Measurements from ENCODE around the gene NHERF2.
A peak's percentile ranks its signal among the peaks of the same experiment; 100 is the strongest.

Gene NHERF2

GRCh38 chr16:1991135-1991551 lies 35.6 kb upstream of the NHERF2 start:
- DNase-seq = no peak

- DNase-seq = no peak
Observed at GRCh38 chr16:1991588-1991947, 35.1 kb upstream of the NHERF2 start.

GRCh38 chr16:1991948-1992703 lies 34.6 kb upstream of the NHERF2 start:
- DNase-seq = peak; percentile 31 to 94

GRCh38 chr16:1992704-1993317 lies 33.9 kb upstream of the NHERF2 start:
- no peak for DNase-seq

- DNase-seq = no peak
Observed at GRCh38 chr16:1993731-1994131, 33.0 kb upstream of the NHERF2 start.

- DNase-seq = no peak
Observed at GRCh38 chr16:1997494-1998359, 29.0 kb upstream of the NHERF2 start.

GRCh38 chr16:1998360-1998835 lies 28.3 kb upstream of the NHERF2 start:
- no peak for DNase-seq

- no peak for DNase-seq
Observed at GRCh38 chr16:1998852-1999801, 27.6 kb upstream of the NHERF2 start.

GRCh38 chr16:1999866-2000514 lies 26.7 kb upstream of the NHERF2 start:
- DNase-seq = no peak

GRCh38 chr16:2001035-2001434 lies 25.7 kb upstream of the NHERF2 start:
- no peak for DNase-seq

GRCh38 chr16:2001456-2002355 lies 25.0 kb upstream of the NHERF2 start:
- no peak for DNase-seq

GRCh38 chr16:2002406-2003230 lies 24.1 kb upstream of the NHERF2 start:
- no peak for DNase-seq

GRCh38 chr16:2003231-2003826 lies 23.4 kb upstream of the NHERF2 start:
- no peak for DNase-seq

GRCh38 chr16:2003827-2004641 lies 22.7 kb upstream of the NHERF2 start:
- DNase-seq = peak; percentile 96 to 98

- no peak for DNase-seq
Observed at GRCh38 chr16:2004795-2005517, 21.7 kb upstream of the NHERF2 start.

GRCh38 chr16:2005646-2006045 lies 21.1 kb upstream of the NHERF2 start:
- no peak for DNase-seq

GRCh38 chr16:2006317-2006716 lies 20.4 kb upstream of the NHERF2 start:
- no peak for DNase-seq

All from NCI-H187 (cell line).